Measurements from ENCODE around the gene CLDN7. TPM values are rescaled to one million over a fixed set of nuclear protein-coding genes. Genes with fewer than 3 reads are reported as not detected.

The CLDN7 gene
- total RNA-seq, 1 donor from 2014 or later, result 10.5 TPM

GRCh38 chr17:7237761-7238419 lies 24.4 kb downstream of the CLDN7 start:
- Histone ChIP-seq H4K20me1 (ENCODE audit: insufficient read depth, low read length) (peaks cover 36% of the 10 kb centered on the region), H3K79me2 (ENCODE audit: insufficient read depth, low read length) (peaks cover 86% of the 10 kb centered on the region), H3K4me1 (ENCODE audit: insufficient read depth, low read length) (peaks cover 45% of the 10 kb centered on the region), H3K4me2 (ENCODE audit: low read length) (peak overlapping the region; percentile 85), H3K36me3 (ENCODE audit: insufficient read depth, low read length) (peaks cover 30% of the 10 kb centered on the region), H3K27ac (ENCODE audit: low read depth, low read length) (peak overlapping the region; percentile 72), H2AFZ (ENCODE audit: low read depth, low read length) (no peak overlapping the region), H3K27me3 (ENCODE audit: insufficient read depth, low read length) (no peaks in the 10 kb centered on the region), H3K9me3 (ENCODE audit: insufficient read depth, low read depth, low read length) (no peaks in the 10 kb centered on the region), H3K9ac (ENCODE audit: low read length) (peak overlapping the region; percentile 96), H3K4me3 (ENCODE audit: insufficient read depth, low read depth, low read length) (peak overlapping the region; percentile 91)
- TF ChIP-seq EZH2 (IDR thresholded peaks at IDR 0.05; ENCODE audit: insufficient read depth, low read length) (no peak), CTCF (IDR thresholded peaks at IDR 0.05; ENCODE audit: insufficient read depth, low read depth, low read length) (no peak)
- peaks cover 41% of the 10 kb centered on the region for H3K4me1 Mint-ChIP-seq (ENCODE audit: low read depth, unreplicated experiment)
- no peaks in the 10 kb centered on the region for H3K9me3 Mint-ChIP-seq (ENCODE audit: unreplicated experiment)
- peak overlapping the region; percentile 80 for H3K27ac Mint-ChIP-seq (ENCODE audit: unreplicated experiment)
- H3K36me3 Mint-ChIP-seq (ENCODE audit: low read depth, unreplicated experiment), result peaks cover 18% of the 10 kb centered on the region
- DNase-seq (ENCODE audit: low read depth), result no peak
- FAIRE-seq, result no peak
- H3K4me3 Mint-ChIP-seq (ENCODE audit: unreplicated experiment), result peak overlapping the region; percentile 94
- no peaks in the 10 kb centered on the region for H3K27me3 Mint-ChIP-seq (ENCODE audit: low read depth, unreplicated experiment)

GRCh38 chr17:7237266-7237760 lies 25.0 kb downstream of the CLDN7 start:
- Histone ChIP-seq H3K4me1 (ENCODE audit: insufficient read depth, low read length) (peaks cover 47% of the 10 kb centered on the region), H3K79me2 (ENCODE audit: insufficient read depth, low read length) (peaks cover 89% of the 10 kb centered on the region), H3K27ac (ENCODE audit: low read depth, low read length) (peak overlapping the region; percentile 72), H2AFZ (ENCODE audit: low read depth, low read length) (no peak overlapping the region), H3K9ac (ENCODE audit: low read length) (peak overlapping the region; percentile 96), H4K20me1 (ENCODE audit: insufficient read depth, low read length) (peaks cover 39% of the 10 kb centered on the region), H3K27me3 (ENCODE audit: insufficient read depth, low read length) (no peaks in the 10 kb centered on the region), H3K36me3 (ENCODE audit: insufficient read depth, low read length) (peaks cover 30% of the 10 kb centered on the region), H3K9me3 (ENCODE audit: insufficient read depth, low read depth, low read length) (no peaks in the 10 kb centered on the region), H3K4me3 (ENCODE audit: insufficient read depth, low read depth, low read length) (peak overlapping the region; percentile 59), H3K4me2 (ENCODE audit: low read length) (peak overlapping the region; percentile 85)
- peak overlapping the region; percentile 85 for H3K4me3 Mint-ChIP-seq (ENCODE audit: unreplicated experiment)
- TF ChIP-seq EZH2 (IDR thresholded peaks at IDR 0.05; ENCODE audit: insufficient read depth, low read length), result no peak
- no peak for FAIRE-seq
- H3K27ac Mint-ChIP-seq (ENCODE audit: unreplicated experiment), result peak overlapping the region; percentile 80
- no peaks in the 10 kb centered on the region for H3K27me3 Mint-ChIP-seq (ENCODE audit: low read depth, unreplicated experiment)
- H3K36me3 Mint-ChIP-seq (ENCODE audit: low read depth, unreplicated experiment), result peaks cover 18% of the 10 kb centered on the region
- peaks cover 42% of the 10 kb centered on the region for H3K4me1 Mint-ChIP-seq (ENCODE audit: low read depth, unreplicated experiment)
- no peak for DNase-seq (ENCODE audit: low read depth)
- H3K9me3 Mint-ChIP-seq (ENCODE audit: unreplicated experiment), result no peaks in the 10 kb centered on the region

GRCh38 chr17:7236808-7237207 lies 25.5 kb downstream of the CLDN7 start:
- Histone ChIP-seq H3K9me3 (ENCODE audit: insufficient read depth, low read depth, low read length) (no peaks in the 10 kb centered on the region), H3K27ac (ENCODE audit: low read depth, low read length) (no peak overlapping the region), H3K79me2 (ENCODE audit: insufficient read depth, low read length) (peaks cover 90% of the 10 kb centered on the region), H3K4me2 (ENCODE audit: low read length) (peak overlapping the region; percentile 85), H4K20me1 (ENCODE audit: insufficient read depth, low read length) (peaks cover 44% of the 10 kb centered on the region), H3K9ac (ENCODE audit: low read length) (peak overlapping the region; percentile 96), H3K27me3 (ENCODE audit: insufficient read depth, low read length) (no peaks in the 10 kb centered on the region), H2AFZ (ENCODE audit: low read depth, low read length) (no peak overlapping the region), H3K4me3 (ENCODE audit: insufficient read depth, low read depth, low read length) (no peak overlapping the region), H3K36me3 (ENCODE audit: insufficient read depth, low read length) (peaks cover 30% of the 10 kb centered on the region), H3K4me1 (ENCODE audit: insufficient read depth, low read length) (peaks cover 51% of the 10 kb centered on the region)
- Mint-ChIP-seq H3K27me3 (ENCODE audit: low read depth, unreplicated experiment) (no peaks in the 10 kb centered on the region), H3K9me3 (ENCODE audit: unreplicated experiment) (no peaks in the 10 kb centered on the region), H3K4me1 (ENCODE audit: low read depth, unreplicated experiment) (peaks cover 47% of the 10 kb centered on the region), H3K27ac (ENCODE audit: unreplicated experiment) (peak overlapping the region; percentile 80), H3K4me3 (ENCODE audit: unreplicated experiment) (peak overlapping the region; percentile 85), H3K36me3 (ENCODE audit: low read depth, unreplicated experiment) (peaks cover 21% of the 10 kb centered on the region)
- FAIRE-seq (no peak), DNase-seq (ENCODE audit: low read depth) (no peak)
- no peak for TF ChIP-seq CTCF (IDR thresholded peaks at IDR 0.05; ENCODE audit: insufficient read depth, low read depth, low read length)
- no peak for TF ChIP-seq EZH2 (IDR thresholded peaks at IDR 0.05; ENCODE audit: insufficient read depth, low read length)
